ENCODE data around the gene CPT2. TPM values are rescaled to one million over a fixed set of nuclear protein-coding genes. Genes with fewer than 3 reads are reported as not detected.

CPT2 gene
- total and polyA plus RNA-seq, 2 of the 13 experiments (the other 11 are each of a cell fraction or from before 2014, with no cell fraction given) = 12.6 to 14.6 TPM

GRCh38 chr1:53196485-53197290 lies at the start of gene CPT2 (continued):
- TF ChIP-seq, protein P1, sequence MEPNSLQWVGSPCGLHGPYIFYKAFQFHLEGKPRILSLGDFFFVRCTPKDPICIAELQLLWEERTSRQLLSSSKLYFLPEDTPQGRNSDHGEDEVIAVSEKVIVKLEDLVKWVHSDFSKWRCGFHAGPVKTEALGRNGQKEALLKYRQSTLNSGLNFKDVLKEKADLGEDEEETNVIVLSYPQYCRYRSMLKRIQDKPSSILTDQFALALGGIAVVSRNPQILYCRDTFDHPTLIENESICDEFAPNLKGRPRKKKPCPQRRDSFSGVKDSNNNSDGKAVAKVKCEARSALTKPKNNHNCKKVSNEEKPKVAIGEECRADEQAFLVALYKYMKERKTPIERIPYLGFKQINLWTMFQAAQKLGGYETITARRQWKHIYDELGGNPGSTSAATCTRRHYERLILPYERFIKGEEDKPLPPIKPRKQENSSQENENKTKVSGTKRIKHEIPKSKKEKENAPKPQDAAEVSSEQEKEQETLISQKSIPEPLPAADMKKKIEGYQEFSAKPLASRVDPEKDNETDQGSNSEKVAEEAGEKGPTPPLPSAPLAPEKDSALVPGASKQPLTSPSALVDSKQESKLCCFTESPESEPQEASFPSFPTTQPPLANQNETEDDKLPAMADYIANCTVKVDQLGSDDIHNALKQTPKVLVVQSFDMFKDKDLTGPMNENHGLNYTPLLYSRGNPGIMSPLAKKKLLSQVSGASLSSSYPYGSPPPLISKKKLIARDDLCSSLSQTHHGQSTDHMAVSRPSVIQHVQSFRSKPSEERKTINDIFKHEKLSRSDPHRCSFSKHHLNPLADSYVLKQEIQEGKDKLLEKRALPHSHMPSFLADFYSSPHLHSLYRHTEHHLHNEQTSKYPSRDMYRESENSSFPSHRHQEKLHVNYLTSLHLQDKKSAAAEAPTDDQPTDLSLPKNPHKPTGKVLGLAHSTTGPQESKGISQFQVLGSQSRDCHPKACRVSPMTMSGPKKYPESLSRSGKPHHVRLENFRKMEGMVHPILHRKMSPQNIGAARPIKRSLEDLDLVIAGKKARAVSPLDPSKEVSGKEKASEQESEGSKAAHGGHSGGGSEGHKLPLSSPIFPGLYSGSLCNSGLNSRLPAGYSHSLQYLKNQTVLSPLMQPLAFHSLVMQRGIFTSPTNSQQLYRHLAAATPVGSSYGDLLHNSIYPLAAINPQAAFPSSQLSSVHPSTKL (CRISPR knock-in tag; IDR thresholded peaks at IDR 0.05) = peak; percentile 5; the same call in 1 of the 2 replicates
- TF ChIP-seq MEIS2 (CRISPR knock-in tag; IDR thresholded peaks at IDR 0.05) = peak; percentile 39; the same call in 1 of the 2 replicates
- peak; percentile 35; the same call in 1 of the 2 replicates for TF ChIP-seq ARID2 (CRISPR knock-in tag; IDR thresholded peaks at IDR 0.05; ENCODE audit: borderline replicate concordance)
- TF ChIP-seq MXD4 (CRISPR knock-in tag; IDR thresholded peaks at IDR 0.05) = 0 out of 2 replicates have a peak, but pooled peaks have one; percentile 19
- 0 out of 2 replicates have a peak, but pooled peaks have one; percentile 26 for TF ChIP-seq MBD4 (IDR thresholded peaks at IDR 0.05; ENCODE audit: borderline replicate concordance, low read length)
- peak; percentile 46; the same call in 1 of the 2 replicates for TF ChIP-seq GFI1 (CRISPR knock-in tag; IDR thresholded peaks at IDR 0.05; ENCODE audit: borderline replicate concordance)
- TF ChIP-seq ZNF768 (CRISPR knock-in tag; IDR thresholded peaks at IDR 0.05) = peak; percentile 59; the same call in 1 of the 2 replicates
- peak; percentile 69; the same call in 1 of the 2 replicates for TF ChIP-seq NRL (CRISPR knock-in tag; IDR thresholded peaks at IDR 0.05; ENCODE audit: borderline replicate concordance)
- TF ChIP-seq SALL1 (CRISPR knock-in tag; IDR thresholded peaks at IDR 0.05) = peak; percentile 64
- TF ChIP-seq MLX (CRISPR knock-in tag; IDR thresholded peaks at IDR 0.05) = no peak
- TF ChIP-seq POLR2G (IDR thresholded peaks at IDR 0.05; ENCODE audit: low read depth, low read length) = peak; percentile 93
- TF ChIP-seq ZNF629 (CRISPR knock-in tag; conservative IDR thresholded peaks at IDR 0.05) = no peak
- no peak for TF ChIP-seq CEBPG (CRISPR knock-in tag; IDR thresholded peaks at IDR 0.05)
- TF ChIP-seq E2F1 (CRISPR knock-in tag; IDR thresholded peaks at IDR 0.05) = peak; percentile 77
- TF ChIP-seq, protein P2, sequence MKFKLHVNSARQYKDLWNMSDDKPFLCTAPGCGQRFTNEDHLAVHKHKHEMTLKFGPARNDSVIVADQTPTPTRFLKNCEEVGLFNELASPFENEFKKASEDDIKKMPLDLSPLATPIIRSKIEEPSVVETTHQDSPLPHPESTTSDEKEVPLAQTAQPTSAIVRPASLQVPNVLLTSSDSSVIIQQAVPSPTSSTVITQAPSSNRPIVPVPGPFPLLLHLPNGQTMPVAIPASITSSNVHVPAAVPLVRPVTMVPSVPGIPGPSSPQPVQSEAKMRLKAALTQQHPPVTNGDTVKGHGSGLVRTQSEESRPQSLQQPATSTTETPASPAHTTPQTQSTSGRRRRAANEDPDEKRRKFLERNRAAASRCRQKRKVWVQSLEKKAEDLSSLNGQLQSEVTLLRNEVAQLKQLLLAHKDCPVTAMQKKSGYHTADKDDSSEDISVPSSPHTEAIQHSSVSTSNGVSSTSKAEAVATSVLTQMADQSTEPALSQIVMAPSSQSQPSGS (CRISPR knock-in tag; IDR thresholded peaks at IDR 0.05) = 0 out of 2 replicates have a peak, but pooled peaks have one; percentile 19
- TF ChIP-seq NCOR1 (IDR thresholded peaks at IDR 0.05; ENCODE audit: borderline replicate concordance, low read length) = peak; percentile 54
- TF ChIP-seq, protein P3, sequence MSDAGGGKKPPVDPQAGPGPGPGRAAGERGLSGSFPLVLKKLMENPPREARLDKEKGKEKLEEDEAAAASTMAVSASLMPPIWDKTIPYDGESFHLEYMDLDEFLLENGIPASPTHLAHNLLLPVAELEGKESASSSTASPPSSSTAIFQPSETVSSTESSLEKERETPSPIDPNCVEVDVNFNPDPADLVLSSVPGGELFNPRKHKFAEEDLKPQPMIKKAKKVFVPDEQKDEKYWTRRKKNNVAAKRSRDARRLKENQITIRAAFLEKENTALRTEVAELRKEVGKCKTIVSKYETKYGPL (CRISPR knock-in tag; IDR thresholded peaks at IDR 0.05) = no peak
- no peak for TF ChIP-seq USF2 (IDR thresholded peaks at IDR 0.05; ENCODE audit: low read depth, low read length)
- 0 out of 2 replicates have a peak, but pooled peaks have one; percentile 31 for TF ChIP-seq USF2 (CRISPR knock-in tag; IDR thresholded peaks at IDR 0.05; ENCODE audit: borderline replicate concordance)
